HepG2 (cell line): Measurements from ENCODE around the gene RNF222. TPM values are rescaled to one million over a fixed set of nuclear protein-coding genes. Genes with fewer than 3 reads are reported as not detected.

ENCODE experiments used
- DBP ChIP-seq: sonication (generic); formaldehyde crosslinking; IDR thresholded peaks from 2 replicates; pipeline ENCODE4 v1.4.0; 2020; ENCODE audit warnings: missing genetic modification reagents; ENCODE audit errors: not compliant biosample characterization
- HOXA3 ChIP-seq: sonication (generic); formaldehyde crosslinking; IDR thresholded peaks from 2 replicates; pipeline ENCODE4 v1.5.0; 2020; ENCODE audit warnings: missing genetic modification reagents
- KAT7 ChIP-seq: IDR thresholded peaks from 2 replicates; pipeline ENCODE4 v1.6.1; 2018; ENCODE audit warnings: borderline replicate concordance, missing compliant biosample characterization
- MEIS2 ChIP-seq: sonication (generic); formaldehyde crosslinking; IDR thresholded peaks from 2 replicates; pipeline ENCODE4 v1.9.0; 2021; ENCODE audit warnings: mild to moderate bottlenecking, missing genetic modification reagents
- MIER3 ChIP-seq: IDR thresholded peaks from 2 replicates; pipeline ENCODE4 v1.6.1; 2016; ENCODE audit warnings: missing compliant biosample characterization, borderline replicate concordance
- NPAS2 ChIP-seq: sonication (generic); formaldehyde crosslinking; IDR thresholded peaks from 2 replicates; pipeline ENCODE4 v1.8.0; 2022; ENCODE audit warnings: mild to moderate bottlenecking, missing genetic modification reagents, borderline replicate concordance
- NRL ChIP-seq: sonication (generic); formaldehyde crosslinking; IDR thresholded peaks from 2 replicates; pipeline ENCODE4 v1.5.0; 2020; ENCODE audit warnings: missing genetic modification reagents, mild to moderate bottlenecking, moderate library complexity, borderline replicate concordance
- RBM39 ChIP-seq: fragments of 200-400 bp; formaldehyde crosslinking; IDR thresholded peaks from one replicate; pipeline ENCODE4 v1.6.1; 2018; ENCODE audit warnings: antibody characterized with exemption, mild to moderate bottlenecking, low read depth, low read length; ENCODE audit not compliant: poor library complexity, severe bottlenecking
- SIX4 ChIP-seq: sonication (generic); formaldehyde crosslinking; IDR thresholded peaks from 2 replicates; pipeline ENCODE4 v1.4.0; 2020; ENCODE audit warnings: missing genetic modification reagents
- SMAD1 ChIP-seq: sonication (generic); formaldehyde crosslinking; IDR thresholded peaks from 2 replicates; pipeline ENCODE4 v1.4.0; 2020; ENCODE audit warnings: missing genetic modification reagents, low read depth, mild to moderate bottlenecking, borderline replicate concordance
- SP5 ChIP-seq: IDR thresholded peaks from 2 replicates; pipeline ENCODE4 v1.6.1; 2016; ENCODE audit warnings: low read depth, borderline replicate concordance
- TAF1 ChIP-seq: sonication (generic); formaldehyde crosslinking; IDR thresholded peaks from 2 replicates; pipeline ENCODE4 v1.4.0; 2020; ENCODE audit warnings: missing genetic modification reagents
- TFDP2 ChIP-seq: sonication (generic); formaldehyde crosslinking; IDR thresholded peaks from 2 replicates; pipeline ENCODE4 v1.4.0; 2020; ENCODE audit warnings: missing genetic modification reagents
- TMF1 ChIP-seq: sonication (generic); formaldehyde crosslinking; IDR thresholded peaks from 2 replicates; pipeline ENCODE4 v1.8.1; 2022; ENCODE audit warnings: low read depth, missing genetic modification reagents
- ZFP36L1 ChIP-seq: sonication (generic); formaldehyde crosslinking; IDR thresholded peaks from 2 replicates; pipeline ENCODE4 v1.8.0; 2022; ENCODE audit warnings: mild to moderate bottlenecking, missing genetic modification reagents, moderate library complexity
- ZNF20 ChIP-seq: sonication (generic); formaldehyde crosslinking; IDR thresholded peaks from 2 replicates; pipeline ENCODE4 v1.4.0; 2020; ENCODE audit warnings: mild to moderate bottlenecking, moderate library complexity, missing genetic modification reagents
- ZNF263 ChIP-seq: sonication (generic); formaldehyde crosslinking; IDR thresholded peaks from 2 replicates; pipeline ENCODE4 v1.4.0; 2020; ENCODE audit warnings: missing genetic modification reagents
- ZNF326 ChIP-seq: sonication (generic); formaldehyde crosslinking; IDR thresholded peaks from 2 replicates; pipeline ENCODE4 v1.4.0; 2020; ENCODE audit warnings: missing genetic modification reagents, borderline replicate concordance
- ZNF331 ChIP-seq: sonication (generic); formaldehyde crosslinking; IDR thresholded peaks from 2 replicates; pipeline ENCODE4 v1.4.0; 2020; ENCODE audit warnings: missing genetic modification reagents
- ZNF343 ChIP-seq: sonication (generic); formaldehyde crosslinking; IDR thresholded peaks from 2 replicates; pipeline ENCODE4 v1.4.0; 2020; ENCODE audit warnings: mild to moderate bottlenecking, missing genetic modification reagents
- ZNF563 ChIP-seq: sonication (generic); formaldehyde crosslinking; IDR thresholded peaks from 2 replicates; pipeline ENCODE4 v1.8.0; 2022; ENCODE audit warnings: mild to moderate bottlenecking, moderate library complexity, missing genetic modification reagents
- ZNF720 ChIP-seq: sonication (generic); formaldehyde crosslinking; IDR thresholded peaks from 2 replicates; pipeline ENCODE4 v1.4.0; 2020; ENCODE audit warnings: missing genetic modification reagents
- ZNF792 ChIP-seq: IDR thresholded peaks from 2 replicates; pipeline ENCODE4 v1.6.1; 2016
- polyA plus RNA-seq, 8 experiments: library from polyadenylated mRNA; depleted of rRNA in 3 of 8; stranded (reverse) in 7 of 8; unstranded in 1 of 8; fragments of >200 nt; fragmentation: Illumina TruSeq in 4 of 8; extraction: Trizol in 4 of 8; gene quantifications; 2 replicates each; pipeline versions ENCODE4 v1.2.1 to v1.2.3, GENCODE V29; 2011 to 2016; ENCODE audit warnings: low read depth in 4 of 8, missing spikeins in 1 of 8, mixed read lengths in 1 of 8; ENCODE audit not compliant: insufficient read depth in 1 of 8
- total RNA-seq, 5 experiments: library from RNA; depleted of rRNA; stranded (reverse); fragments of >200 nt; fragmentation: Illumina TruSeq; extraction: Trizol; gene quantifications; 2 replicates each; pipeline ENCODE4 v1.2.3, GENCODE V29; 2016; ENCODE audit warnings: low read depth in 1 of 5
- TF ChIP-seq, protein P1 (sequence below): IDR thresholded peaks from 2 replicates; pipeline ENCODE4 v1.6.1; 2016
- TF ChIP-seq, protein P2 (sequence below): sonication (generic); formaldehyde crosslinking; IDR thresholded peaks from 2 replicates; pipeline ENCODE4 v1.4.0; 2020; ENCODE audit warnings: missing genetic modification reagents
- TF ChIP-seq, protein P3 (sequence below): sonication (generic); formaldehyde crosslinking; IDR thresholded peaks from 2 replicates; pipeline ENCODE4 v1.8.1; 2023; ENCODE audit warnings: mild to moderate bottlenecking, inconsistent platforms, moderate library complexity, missing genetic modification reagents, borderline replicate concordance

The RNF222 gene
- total and polyA plus RNA-seq, 2 of the 13 experiments (the other 11 are each of a cell fraction or from before 2014, with no cell fraction given) = not detected

DNA sequence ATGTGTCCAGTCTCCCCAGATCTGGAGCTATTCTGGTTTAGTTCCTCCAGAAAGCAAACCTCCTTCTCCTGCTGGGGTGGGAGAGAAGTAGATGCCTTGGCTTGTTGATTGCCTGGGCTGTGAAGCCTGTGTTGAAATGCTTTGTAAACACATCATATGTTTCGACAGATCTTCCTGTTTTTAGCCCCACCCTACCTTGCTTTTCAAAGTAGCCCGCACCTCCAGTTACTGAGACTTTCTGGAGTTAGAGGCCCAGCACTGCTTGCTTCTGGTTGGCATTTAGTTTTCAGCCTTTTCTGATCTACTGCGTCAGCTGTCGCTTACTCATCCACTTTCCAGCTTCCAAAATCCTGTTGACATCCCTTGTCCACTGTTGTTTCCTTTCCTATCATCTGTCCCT, 20.2 kb upstream of the RNF222 start (continued):
- TF ChIP-seq TFDP2 (CRISPR knock-in tag) (no peak), ZNF263 (CRISPR knock-in tag) (no peak), ZNF563 (CRISPR knock-in tag) (no peak), KAT7 (CRISPR knock-in tag) (0 out of 2 replicates have a peak, but pooled peaks have one; percentile 66), TAF1 (no peak), NRL (no peak), ZNF331 (CRISPR knock-in tag) (no peak), ZFP36L1 (CRISPR knock-in tag) (0 out of 2 replicates have a peak, but pooled peaks have one; percentile 54), ZNF343 (no peak), MIER3 (CRISPR knock-in tag) (no peak), MEIS2 (CRISPR knock-in tag) (no peak), ZNF20 (no peak), ZNF326 (CRISPR knock-in tag) (no peak), ZNF792 (no peak), SP5 (CRISPR knock-in tag) (0 out of 2 replicates have a peak, but pooled peaks have one; percentile 49), DBP (CRISPR knock-in tag) (no peak), ZNF720 (CRISPR knock-in tag) (no peak), RBM39 (no peak), NPAS2 (CRISPR knock-in tag) (no peak), TMF1 (CRISPR knock-in tag) (no peak), SMAD1 (CRISPR knock-in tag) (no peak), HOXA3 (CRISPR knock-in tag) (0 out of 2 replicates have a peak, but pooled peaks have one; percentile 43), SIX4 (CRISPR knock-in tag) (no peak; the same call in 1 of the 2 replicates)
- TF ChIP-seq, protein P1, sequence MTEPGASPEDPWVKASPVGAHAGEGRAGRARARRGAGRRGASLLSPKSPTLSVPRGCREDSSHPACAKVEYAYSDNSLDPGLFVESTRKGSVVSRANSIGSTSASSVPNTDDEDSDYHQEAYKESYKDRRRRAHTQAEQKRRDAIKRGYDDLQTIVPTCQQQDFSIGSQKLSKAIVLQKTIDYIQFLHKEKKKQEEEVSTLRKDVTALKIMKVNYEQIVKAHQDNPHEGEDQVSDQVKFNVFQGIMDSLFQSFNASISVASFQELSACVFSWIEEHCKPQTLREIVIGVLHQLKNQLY = no peak
- TF ChIP-seq, protein P2, sequence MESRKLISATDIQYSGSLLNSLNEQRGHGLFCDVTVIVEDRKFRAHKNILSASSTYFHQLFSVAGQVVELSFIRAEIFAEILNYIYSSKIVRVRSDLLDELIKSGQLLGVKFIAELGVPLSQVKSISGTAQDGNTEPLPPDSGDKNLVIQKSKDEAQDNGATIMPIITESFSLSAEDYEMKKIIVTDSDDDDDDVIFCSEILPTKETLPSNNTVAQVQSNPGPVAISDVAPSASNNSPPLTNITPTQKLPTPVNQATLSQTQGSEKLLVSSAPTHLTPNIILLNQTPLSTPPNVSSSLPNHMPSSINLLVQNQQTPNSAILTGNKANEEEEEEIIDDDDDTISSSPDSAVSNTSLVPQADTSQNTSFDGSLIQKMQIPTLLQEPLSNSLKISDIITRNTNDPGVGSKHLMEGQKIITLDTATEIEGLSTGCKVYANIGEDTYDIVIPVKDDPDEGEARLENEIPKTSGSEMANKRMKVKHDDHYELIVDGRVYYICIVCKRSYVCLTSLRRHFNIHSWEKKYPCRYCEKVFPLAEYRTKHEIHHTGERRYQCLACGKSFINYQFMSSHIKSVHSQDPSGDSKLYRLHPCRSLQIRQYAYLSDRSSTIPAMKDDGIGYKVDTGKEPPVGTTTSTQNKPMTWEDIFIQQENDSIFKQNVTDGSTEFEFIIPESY = no peak
- TF ChIP-seq, protein P3, sequence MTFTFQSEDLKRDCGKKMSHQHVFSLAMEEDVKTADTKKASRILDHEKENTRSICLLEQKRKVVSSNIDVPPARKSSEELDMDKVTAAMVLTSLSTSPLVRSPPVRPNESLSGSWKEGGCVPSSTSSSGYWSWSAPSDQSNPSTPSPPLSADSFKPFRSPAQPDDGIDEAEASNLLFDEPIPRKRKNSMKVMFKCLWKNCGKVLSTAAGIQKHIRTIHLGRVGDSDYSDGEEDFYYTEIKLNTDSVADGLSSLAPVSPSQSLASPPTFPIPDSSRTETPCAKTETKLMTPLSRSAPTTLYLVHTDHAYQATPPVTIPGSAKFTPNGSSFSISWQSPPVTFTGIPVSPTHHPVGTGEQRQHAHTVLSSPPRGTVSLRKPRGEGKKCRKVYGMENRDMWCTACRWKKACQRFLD = no peak
